A673 (cell line): ENCODE measurements around the gene RNF5.

ENCODE experiments used
- EZH2 ChIP-seq: fragments of 200-600 bp; sonication (generic); IDR thresholded peaks from 2 replicates; pipeline ENCODE4 v1.6.1; 2017; ENCODE audit warnings: borderline replicate concordance, low read depth, mild to moderate bottlenecking, mixed read lengths, antibody characterized with exemption, low read length; ENCODE audit not compliant: poor library complexity, severe bottlenecking
- TF ChIP-seq, protein P1 (sequence below): fragments of 300-800, 200-600 bp; sonication (generic); conservative IDR thresholded peaks from 2 replicates; pipeline ENCODE4 v1.5.1; 2017; ENCODE audit warnings: low read depth, mild to moderate bottlenecking, antibody characterized with exemption, low read length, moderate library complexity, mixed read lengths

- TF ChIP-seq, protein P1, sequence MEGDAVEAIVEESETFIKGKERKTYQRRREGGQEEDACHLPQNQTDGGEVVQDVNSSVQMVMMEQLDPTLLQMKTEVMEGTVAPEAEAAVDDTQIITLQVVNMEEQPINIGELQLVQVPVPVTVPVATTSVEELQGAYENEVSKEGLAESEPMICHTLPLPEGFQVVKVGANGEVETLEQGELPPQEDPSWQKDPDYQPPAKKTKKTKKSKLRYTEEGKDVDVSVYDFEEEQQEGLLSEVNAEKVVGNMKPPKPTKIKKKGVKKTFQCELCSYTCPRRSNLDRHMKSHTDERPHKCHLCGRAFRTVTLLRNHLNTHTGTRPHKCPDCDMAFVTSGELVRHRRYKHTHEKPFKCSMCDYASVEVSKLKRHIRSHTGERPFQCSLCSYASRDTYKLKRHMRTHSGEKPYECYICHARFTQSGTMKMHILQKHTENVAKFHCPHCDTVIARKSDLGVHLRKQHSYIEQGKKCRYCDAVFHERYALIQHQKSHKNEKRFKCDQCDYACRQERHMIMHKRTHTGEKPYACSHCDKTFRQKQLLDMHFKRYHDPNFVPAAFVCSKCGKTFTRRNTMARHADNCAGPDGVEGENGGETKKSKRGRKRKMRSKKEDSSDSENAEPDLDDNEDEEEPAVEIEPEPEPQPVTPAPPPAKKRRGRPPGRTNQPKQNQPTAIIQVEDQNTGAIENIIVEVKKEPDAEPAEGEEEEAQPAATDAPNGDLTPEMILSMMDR: no peak
- no peak for TF ChIP-seq EZH2
These were observed 4.4 kb downstream of the RNF5 start for GRCh38 chr6:32182555-32182981.
